Renal cortex interstitium (tissue), 11 donors: ENCODE results near the gene NFIX. TPM values are rescaled to one million over a fixed set of nuclear protein-coding genes. Genes with fewer than 3 reads are reported as not detected.

ENCODE experiments used
- DNase-seq, 11 donors: peaks; one replicate each; pipeline ENCODE4 v3.0.0-alpha.2; 2013; ENCODE audit warnings: low read depth in 9 of 11, low spot score in 4 of 11; ENCODE audit errors: extremely low read depth in 1 of 11
- polyA plus RNA-seq, 3 donors: library from polyadenylated mRNA; unstranded; fragments of 120-200 nt; gene quantifications; one replicate each; pipeline ENCODE4 v1.2.1, GENCODE V29; 2013; ENCODE audit not compliant: insufficient read length in 3 of 3

Gene NFIX
- polyA plus RNA-seq, 3 donors, result 12.0 to 21.6 (median 21.3) TPM

GRCh38 chr19:13002166-13002898 is 7.1 kb downstream of the NFIX start:
- DNase-seq, result no peak

GRCh38 chr19:13003081-13003480 is 7.8 kb downstream of the NFIX start:
- DNase-seq, result no peak

GRCh38 chr19:13004273-13004672 is 9.0 kb downstream of the NFIX start:
- no peak for DNase-seq

- no peak for DNase-seq
These were observed 10.0 kb downstream of the NFIX start for GRCh38 chr19:13005253-13005652.

GRCh38 chr19:13005861-13006370 is 10.6 kb downstream of the NFIX start:
- DNase-seq, result no peak

- no peak for DNase-seq
These were observed 11.4 kb downstream of the NFIX start for GRCh38 chr19:13006431-13007281.

GRCh38 chr19:13007292-13008045 is 12.2 kb downstream of the NFIX start:
- DNase-seq, result no peak

GRCh38 chr19:13008926-13009787 is 13.9 kb downstream of the NFIX start:
- DNase-seq, result no peak

- DNase-seq, result no peak
These were observed 15.0 kb downstream of the NFIX start for GRCh38 chr19:13010038-13010991.

- DNase-seq, result no peak
These were observed 15.8 kb downstream of the NFIX start for GRCh38 chr19:13010992-13011652.

GRCh38 chr19:13011653-13012389 is 16.5 kb downstream of the NFIX start:
- DNase-seq, result no peak

GRCh38 chr19:13012390-13012689 is 17.1 kb downstream of the NFIX start:
- no peak for DNase-seq

- no peak for DNase-seq
These were observed 17.7 kb downstream of the NFIX start for GRCh38 chr19:13012690-13013608.

GRCh38 chr19:13013649-13014048 is 18.4 kb downstream of the NFIX start:
- no peak for DNase-seq

GRCh38 chr19:13014101-13014920 is 19.0 kb downstream of the NFIX start:
- no peak for DNase-seq
